Activated T-helper 1 cell treated with anti-CD3 and anti-CD28 coated beads, Interleukin-12 subunit alpha, Interleukin-12 subunit beta, Interleukin-2, Interleukin-4 antibody, amounts not matched to agents 30 ng/mL and 10 ng/mL and 1 ng/mL, durations not matched to agents 14 hours and 24 hours and 36 hours (primary cell): ENCODE measurements around the gene ZC3H11A. TPM values are rescaled to one million over a fixed set of nuclear protein-coding genes. Genes with fewer than 3 reads are reported as not detected.

Experiments
- DNase-seq: peaks from one replicate; pipeline ENCODE4 v3.0.0; 2021; ENCODE audit warnings: low spot score
- H3K27ac Mint-ChIP-seq: one replicate; pipeline ENCODE4 v1.8.0; 2021; ENCODE audit warnings: mild to moderate bottlenecking, mixed read lengths
- H3K27me3 Mint-ChIP-seq: one replicate; pipeline ENCODE4 v1.8.0; 2022; ENCODE audit warnings: mild to moderate bottlenecking, moderate library complexity, mixed read lengths; ENCODE audit not compliant: insufficient read depth
- H3K36me3 Mint-ChIP-seq: one replicate; pipeline ENCODE4 v1.8.0; 2021; ENCODE audit warnings: low read depth, mixed read lengths
- H3K4me1 Mint-ChIP-seq: one replicate; pipeline ENCODE4 v1.8.0; 2021; ENCODE audit warnings: low read depth, mixed read lengths
- H3K4me3 Mint-ChIP-seq: one replicate; pipeline ENCODE4 v1.8.0; 2021; ENCODE audit warnings: mild to moderate bottlenecking, moderate library complexity, mixed read lengths
- H3K9me3 Mint-ChIP-seq: one replicate; pipeline ENCODE4 v1.8.0; 2021; ENCODE audit warnings: mixed read lengths
- intact Hi-C: fragments of 100-400 bp; cut with micrococcal nuclease; formaldehyde crosslinking; loops from one replicate; pipeline ENCODE4 v1.15.1; 2024
- total RNA-seq: library from RNA; stranded (reverse); gene quantifications from 2 replicates; pipeline ENCODE4 v1.2.3, GENCODE V29; 2022

ZC3H11A gene
- total RNA-seq, 1 donor from 2014 or later: 85.0 TPM

DNA sequence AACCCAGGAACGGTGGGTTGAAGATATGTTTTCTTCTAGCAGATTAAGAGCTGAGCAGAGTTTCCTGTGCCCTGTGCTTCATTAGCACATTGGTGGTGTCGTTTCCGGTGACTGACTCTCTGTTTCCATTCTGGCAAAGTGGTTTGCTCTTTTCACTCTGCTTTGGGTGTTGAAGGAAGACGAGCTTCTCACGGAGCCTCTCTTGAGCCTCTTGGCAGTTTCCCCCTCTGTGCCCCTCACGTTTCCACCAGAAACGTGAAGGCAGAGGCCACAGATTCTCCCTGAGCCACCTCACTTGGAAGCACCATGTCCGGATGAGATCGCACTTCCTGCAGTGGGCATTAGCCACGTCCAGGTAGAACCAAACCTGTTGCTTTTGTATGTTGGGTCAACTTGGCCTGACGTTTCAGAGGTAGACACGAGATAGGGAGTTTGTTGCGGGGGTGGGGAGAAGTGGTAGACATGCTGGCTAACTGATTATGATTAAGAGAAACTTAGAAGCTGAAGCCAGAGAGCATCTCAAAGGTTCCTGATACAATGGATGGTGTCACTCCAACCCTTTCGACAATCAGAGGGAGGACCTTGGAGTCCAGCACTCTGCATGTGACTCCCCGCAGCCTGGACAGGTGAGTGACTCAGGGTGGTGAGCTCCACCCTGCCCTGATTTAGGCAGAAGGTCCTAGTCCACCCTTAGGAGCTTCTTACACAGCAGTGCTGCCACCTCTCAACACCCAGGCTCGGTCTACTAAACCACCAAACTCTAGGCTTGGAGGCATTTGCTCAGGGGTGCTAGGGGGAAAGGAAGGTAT, 30.2 kb upstream of the ZC3H11A start, which contains the start of gene LAX1:
Gene LAX1, plus strand, starts transcription at position 155 of the 809 bp plus-strand sequence. Its CDS starts 383 bp downstream, at position 538.
- H3K27ac Mint-ChIP-seq: peak within 1 kb of the TSS; percentile 99
- intact Hi-C loops: loop anchor here (1.0 to 10.0 kb wide), 13 partner anchors 11 to 478 kb away; partner anchors contain the start of genes ATP2B4, SNRPE, ZBED6 and ZC3H11A
- H3K4me1 Mint-ChIP-seq: peaks cover 52% of the 10 kb centered on the region
- peaks cover 12% of the 10 kb centered on the region for H3K36me3 Mint-ChIP-seq
- peak within 1 kb of the TSS; percentile 92 for H3K4me3 Mint-ChIP-seq
- H3K9me3 Mint-ChIP-seq: no peaks in the 10 kb centered on the region
- H3K27me3 Mint-ChIP-seq: no peaks in the 10 kb centered on the region
- DNase-seq: peak; percentile 72

DNA sequence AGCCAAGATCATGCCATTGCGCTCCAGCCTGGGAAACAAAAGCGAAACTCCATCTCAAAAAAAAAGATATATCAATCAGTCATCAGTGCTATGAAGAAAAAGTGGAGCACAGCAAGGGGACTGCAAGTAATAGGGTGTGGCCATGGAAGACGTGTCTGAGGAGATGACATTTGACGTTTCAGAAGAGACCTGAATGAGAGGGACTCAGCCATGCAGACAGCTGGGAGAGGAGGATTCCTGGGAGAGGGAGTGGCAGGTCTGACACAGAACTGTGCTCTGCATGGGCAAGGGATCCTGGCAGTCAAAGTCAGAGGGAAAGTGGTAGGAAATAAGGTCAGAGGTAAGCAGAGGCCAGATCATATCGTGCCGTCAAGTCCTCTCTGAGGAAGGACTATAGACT, 27.2 kb upstream of the ZC3H11A start:
- Mint-ChIP-seq H3K27ac (peak overlapping the region; percentile 33), H3K4me3 (no peak overlapping the region), H3K27me3 (no peaks in the 10 kb centered on the region), H3K36me3 (peaks cover 23% of the 10 kb centered on the region), H3K4me1 (peaks cover 42% of the 10 kb centered on the region), H3K9me3 (no peaks in the 10 kb centered on the region)
- intact Hi-C loops: loop anchor here (5.0 to 10.0 kb wide), 4 partner anchors 36 to 481 kb away; no protein-coding TSS in a partner anchor
- no peak for DNase-seq

DNA sequence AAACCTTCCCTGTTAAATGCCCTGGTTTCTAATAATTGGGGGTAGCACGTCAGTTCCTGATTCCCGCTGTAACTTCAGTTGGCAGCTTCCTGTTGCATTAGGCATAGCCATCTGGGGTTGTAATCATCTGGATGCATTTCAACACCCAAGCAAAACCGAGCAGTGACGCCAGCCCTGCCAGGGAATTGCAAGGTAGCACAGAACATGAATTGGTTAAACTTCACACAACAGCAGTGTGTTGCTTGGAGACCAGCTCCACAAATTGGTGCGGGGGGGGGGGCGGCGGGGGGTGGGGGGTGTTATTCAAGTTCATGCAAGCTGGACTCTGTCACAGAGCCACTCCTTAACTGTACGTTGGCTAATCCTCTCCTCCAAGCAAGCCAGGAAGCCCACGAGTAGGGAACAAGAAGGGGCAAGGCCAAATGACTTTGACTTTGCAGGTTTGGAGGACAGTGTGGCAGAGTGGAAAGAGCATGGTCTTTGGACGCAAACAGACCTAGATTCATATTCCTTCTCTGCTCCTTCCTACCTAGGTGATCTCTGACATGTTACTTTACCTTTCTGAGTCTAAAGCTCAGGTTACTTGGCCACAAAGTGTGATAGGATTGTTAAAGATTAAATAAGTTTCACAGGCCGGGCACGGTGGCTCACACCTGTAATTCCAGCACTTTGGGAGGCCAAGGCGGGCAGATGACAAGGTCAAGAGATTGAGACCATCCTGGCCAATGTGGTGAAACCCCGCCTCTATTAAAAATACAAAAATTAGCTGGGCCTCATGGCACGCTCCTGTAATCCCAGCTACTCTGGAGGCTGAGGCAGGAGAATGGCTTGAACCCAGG, 25.7 kb upstream of the ZC3H11A start:
- Mint-ChIP-seq H3K27ac (no peak overlapping the region), H3K4me3 (no peak overlapping the region), H3K4me1 (peaks cover 27% of the 10 kb centered on the region), H3K9me3 (no peaks in the 10 kb centered on the region), H3K27me3 (no peaks in the 10 kb centered on the region), H3K36me3 (peaks cover 34% of the 10 kb centered on the region)
- intact Hi-C loops: loop anchor here (5.0 to 10.0 kb wide), 4 partner anchors 37 to 482 kb away; no protein-coding TSS in a partner anchor
- DNase-seq: no peak

DNA sequence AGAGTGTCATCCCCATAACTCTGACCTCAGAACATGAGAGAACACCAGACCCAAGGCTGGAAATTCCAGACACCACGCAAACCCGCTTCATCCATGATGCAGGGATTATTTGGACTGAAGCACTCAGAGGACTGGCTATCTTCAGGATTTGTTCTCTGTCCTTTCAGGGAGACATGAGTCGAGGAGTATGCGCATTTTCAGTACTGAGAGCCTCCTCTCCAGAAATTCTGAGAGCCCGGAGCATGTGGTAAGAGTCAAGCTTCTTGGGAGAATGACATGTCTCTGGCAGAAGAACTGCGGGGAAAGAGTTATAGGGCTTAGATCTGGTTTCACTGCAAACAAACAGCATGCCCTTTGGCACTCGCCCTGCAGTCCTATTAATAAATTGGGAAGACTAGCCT, 23.5 kb upstream of the ZC3H11A start:
- Mint-ChIP-seq H3K27ac (no peak overlapping the region), H3K4me3 (no peak overlapping the region), H3K9me3 (no peaks in the 10 kb centered on the region), H3K36me3 (peaks cover 43% of the 10 kb centered on the region), H3K27me3 (no peaks in the 10 kb centered on the region), H3K4me1 (peaks cover 16% of the 10 kb centered on the region)
- DNase-seq: no peak
- intact Hi-C loops: no loop called here

DNA sequence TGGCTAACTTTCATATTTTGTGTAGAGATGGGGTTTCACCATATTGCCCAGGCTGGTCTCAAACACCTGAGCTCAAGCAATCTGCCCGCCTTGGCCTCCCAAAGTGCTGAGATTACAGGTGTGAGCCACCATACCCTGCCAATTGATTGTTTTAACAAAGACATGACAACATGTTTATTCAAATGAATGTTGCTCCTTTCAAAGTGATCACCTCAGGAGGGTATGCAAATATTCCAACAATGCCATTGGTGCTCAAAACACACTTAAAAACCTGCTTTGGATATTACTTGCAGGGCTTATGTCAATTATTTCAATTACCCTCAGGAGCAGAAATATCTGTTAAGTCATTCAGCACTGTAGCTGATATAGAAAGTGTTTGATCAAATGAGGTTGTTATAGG, 22.6 kb upstream of the ZC3H11A start:
- H3K9me3 Mint-ChIP-seq: no peaks in the 10 kb centered on the region
- intact Hi-C loops: no loop called here
- H3K27ac Mint-ChIP-seq: no peak overlapping the region
- H3K4me1 Mint-ChIP-seq: peaks cover 16% of the 10 kb centered on the region
- DNase-seq: no peak
- peaks cover 44% of the 10 kb centered on the region for H3K36me3 Mint-ChIP-seq
- H3K27me3 Mint-ChIP-seq: no peaks in the 10 kb centered on the region
- H3K4me3 Mint-ChIP-seq: no peak overlapping the region

DNA sequence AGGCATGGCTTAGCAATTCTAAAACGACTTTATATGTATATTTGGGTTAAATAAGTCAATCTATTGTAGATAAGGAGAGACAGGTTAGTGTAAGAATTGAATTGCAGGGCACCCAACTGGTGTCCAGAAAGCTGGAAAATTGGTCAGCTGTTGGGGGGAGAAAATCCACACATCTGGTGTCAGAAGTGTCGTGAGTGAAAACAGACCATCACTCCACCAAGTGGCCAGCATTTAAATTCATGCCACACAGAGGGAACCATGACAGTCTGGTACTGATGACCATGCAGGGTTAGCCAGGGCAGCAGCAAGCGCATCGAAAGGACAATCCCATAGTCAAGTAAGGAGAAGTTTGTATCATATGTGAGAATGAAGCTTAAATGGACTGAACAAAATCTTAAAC, 18.8 kb upstream of the ZC3H11A start:
- H3K27me3 Mint-ChIP-seq: no peaks in the 10 kb centered on the region
- intact Hi-C loops: no loop called here
- no peak for DNase-seq
- H3K4me3 Mint-ChIP-seq: no peak overlapping the region
- H3K36me3 Mint-ChIP-seq: peaks cover 24% of the 10 kb centered on the region
- no peaks in the 10 kb centered on the region for H3K9me3 Mint-ChIP-seq
- H3K27ac Mint-ChIP-seq: peak overlapping the region; percentile 0
- H3K4me1 Mint-ChIP-seq: no peaks in the 10 kb centered on the region

DNA sequence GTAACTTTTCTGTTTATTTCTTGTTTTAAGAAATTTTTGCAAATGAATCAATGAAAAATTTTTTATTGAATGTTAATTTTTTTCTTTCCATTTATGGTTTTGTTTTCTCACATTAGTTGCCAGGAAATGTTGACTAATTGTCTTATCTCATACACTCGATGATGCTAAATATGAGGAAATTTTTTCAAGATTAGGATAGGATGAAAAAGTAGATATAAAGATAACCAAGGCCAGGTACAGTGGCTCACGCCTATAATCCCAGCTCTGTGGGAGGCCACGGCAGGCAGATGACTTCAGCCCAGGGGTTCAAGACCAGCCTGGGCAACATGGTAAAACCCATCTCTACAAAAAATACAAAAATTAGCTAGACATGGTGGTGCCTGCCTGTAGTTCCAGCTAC, 17.8 kb upstream of the ZC3H11A start:
- no peak overlapping the region for H3K27ac Mint-ChIP-seq
- no peak for DNase-seq
- no peaks in the 10 kb centered on the region for H3K9me3 Mint-ChIP-seq
- H3K4me3 Mint-ChIP-seq: no peak overlapping the region
- H3K4me1 Mint-ChIP-seq: no peaks in the 10 kb centered on the region
- intact Hi-C loops: no loop called here
- H3K36me3 Mint-ChIP-seq: peaks cover 23% of the 10 kb centered on the region
- no peaks in the 10 kb centered on the region for H3K27me3 Mint-ChIP-seq

DNA sequence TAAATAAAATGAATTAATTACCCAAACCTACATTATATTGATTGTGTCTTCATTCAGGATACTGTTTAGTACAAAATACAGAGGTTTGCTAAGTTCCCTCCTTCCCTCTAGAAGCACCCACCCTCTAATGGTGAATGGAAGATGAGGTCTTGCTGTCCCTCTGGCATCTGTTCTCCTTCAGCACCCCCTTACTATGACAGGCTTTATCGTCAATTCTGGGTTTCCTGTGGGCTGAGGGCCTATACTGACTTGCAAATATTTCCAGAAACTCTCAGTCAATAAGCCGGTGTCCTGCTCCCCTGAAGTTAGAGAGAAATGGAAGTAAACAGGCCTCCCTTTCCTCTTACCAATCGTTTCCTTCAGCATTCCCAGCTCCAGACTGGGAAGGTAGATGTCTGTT, 17.3 kb upstream of the ZC3H11A start:
- H3K27me3 Mint-ChIP-seq: no peaks in the 10 kb centered on the region
- H3K9me3 Mint-ChIP-seq: no peaks in the 10 kb centered on the region
- peaks cover 23% of the 10 kb centered on the region for H3K36me3 Mint-ChIP-seq
- no peak for DNase-seq
- no peaks in the 10 kb centered on the region for H3K4me1 Mint-ChIP-seq
- intact Hi-C loops: no loop called here
- no peak overlapping the region for H3K4me3 Mint-ChIP-seq
- H3K27ac Mint-ChIP-seq: no peak overlapping the region

DNA sequence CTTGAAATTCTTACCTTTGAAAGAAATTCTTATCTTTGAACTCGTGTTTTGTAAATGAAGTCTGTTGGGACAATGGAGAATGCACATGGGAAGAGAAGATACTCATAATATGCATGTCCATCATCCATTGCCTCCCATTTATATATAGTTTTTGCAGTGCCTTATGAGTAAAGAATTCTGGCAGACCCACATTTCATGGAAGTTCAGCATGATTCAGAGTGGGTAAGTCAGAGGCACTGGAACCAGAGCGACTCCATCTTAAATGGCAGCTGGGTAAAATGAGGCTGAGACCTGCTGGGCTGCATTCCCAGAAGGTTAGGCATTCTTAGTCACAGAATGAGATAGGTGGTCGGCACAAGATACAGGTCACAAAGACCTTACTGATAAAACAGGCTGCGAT, 16.6 kb upstream of the ZC3H11A start:
- no peaks in the 10 kb centered on the region for H3K9me3 Mint-ChIP-seq
- no peaks in the 10 kb centered on the region for H3K4me1 Mint-ChIP-seq
- H3K27ac Mint-ChIP-seq: no peak overlapping the region
- H3K36me3 Mint-ChIP-seq: peaks cover 20% of the 10 kb centered on the region
- no peak for DNase-seq
- intact Hi-C loops: no loop called here
- no peaks in the 10 kb centered on the region for H3K27me3 Mint-ChIP-seq
- no peak overlapping the region for H3K4me3 Mint-ChIP-seq

DNA sequence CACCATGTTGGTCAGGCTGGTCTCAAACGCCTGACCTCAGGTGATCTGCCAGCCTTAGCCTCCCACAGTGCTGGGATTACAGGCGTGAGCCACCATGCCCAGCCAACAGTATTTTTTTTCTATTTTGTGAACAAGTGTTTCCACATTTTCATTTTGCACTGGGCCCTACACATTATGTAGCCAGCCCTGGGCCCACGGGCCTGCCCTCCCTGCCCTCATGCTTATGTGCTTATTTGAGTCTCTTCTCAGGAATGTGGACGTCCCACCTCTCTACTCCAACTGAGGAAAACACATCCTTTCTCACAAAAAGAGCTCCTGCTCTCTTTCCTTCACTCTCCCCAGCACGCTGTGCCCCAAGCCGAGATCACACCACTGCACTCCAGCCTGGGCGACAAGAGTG, 13.5 kb upstream of the ZC3H11A start:
- intact Hi-C loops: no loop called here

DNA sequence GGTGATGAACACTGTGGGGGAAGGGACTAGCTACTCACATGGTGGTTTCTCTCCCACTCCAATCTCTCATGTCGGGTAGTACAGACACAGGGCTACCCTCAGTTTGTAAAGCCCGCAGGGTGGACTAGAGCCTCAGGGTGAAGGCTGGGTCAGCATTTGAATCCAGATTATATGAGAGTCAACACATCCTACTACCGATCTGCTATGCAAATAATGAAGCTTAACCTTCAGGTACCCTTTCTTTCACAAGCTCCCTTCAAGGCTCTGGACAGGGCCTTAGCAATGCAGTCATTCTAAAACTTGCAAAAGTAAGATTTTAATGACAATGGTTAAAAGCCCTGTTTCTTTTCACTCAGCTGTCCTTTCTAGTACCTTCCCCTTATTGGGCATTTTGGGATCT, 5.5 kb upstream of the ZC3H11A start:
- Mint-ChIP-seq H3K4me3 (no peak overlapping the region), H3K27me3 (peaks cover 2% of the 10 kb centered on the region), H3K27ac (no peak overlapping the region), H3K4me1 (peaks cover 4% of the 10 kb centered on the region), H3K36me3 (no peaks in the 10 kb centered on the region), H3K9me3 (no peaks in the 10 kb centered on the region)
- DNase-seq: no peak
- intact Hi-C loops: loop anchor here (10.0 kb wide), 5 partner anchors 45 to 1445 kb away; partner anchors contain the start of genes PPFIA4, PPP1R12B and UBE2T

More for the DNA sequence above, 13.5 kb upstream of the ZC3H11A start:
- DNase-seq: no peak
- Mint-ChIP-seq H3K36me3 (no peaks in the 10 kb centered on the region), H3K27me3 (peaks cover 2% of the 10 kb centered on the region), H3K27ac (no peak overlapping the region), H3K4me3 (no peak overlapping the region), H3K4me1 (no peaks in the 10 kb centered on the region), H3K9me3 (no peaks in the 10 kb centered on the region)

DNA sequence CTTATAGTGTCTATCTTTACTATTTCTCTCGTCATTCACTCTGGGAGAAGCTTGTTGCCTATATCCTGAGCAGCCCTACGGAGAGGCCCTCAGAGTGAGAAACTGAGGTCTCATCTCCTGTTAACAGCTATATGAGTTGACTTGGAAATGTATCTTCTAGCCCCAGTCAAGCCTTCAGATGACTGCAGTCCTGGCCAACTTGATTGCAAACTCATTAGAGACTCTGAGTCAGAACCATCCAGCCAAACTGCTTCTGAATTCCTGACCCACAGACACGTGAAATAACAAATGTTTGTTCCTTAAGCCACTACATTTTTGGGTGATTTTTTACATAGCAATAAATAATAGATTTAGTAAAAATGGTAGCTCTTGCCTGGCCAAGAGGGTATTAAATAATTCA, 3.9 kb upstream of the ZC3H11A start:
- Mint-ChIP-seq H3K27me3 (no peaks in the 10 kb centered on the region), H3K27ac (no peak overlapping the region), H3K36me3 (no peaks in the 10 kb centered on the region), H3K9me3 (no peaks in the 10 kb centered on the region), H3K4me3 (no peak overlapping the region), H3K4me1 (peaks cover 10% of the 10 kb centered on the region)
- intact Hi-C loops: loop anchor here (10.0 kb wide), 5 partner anchors 47 to 1447 kb away; partner anchors contain the start of genes PPFIA4, PPP1R12B and UBE2T
- no peak for DNase-seq

DNA sequence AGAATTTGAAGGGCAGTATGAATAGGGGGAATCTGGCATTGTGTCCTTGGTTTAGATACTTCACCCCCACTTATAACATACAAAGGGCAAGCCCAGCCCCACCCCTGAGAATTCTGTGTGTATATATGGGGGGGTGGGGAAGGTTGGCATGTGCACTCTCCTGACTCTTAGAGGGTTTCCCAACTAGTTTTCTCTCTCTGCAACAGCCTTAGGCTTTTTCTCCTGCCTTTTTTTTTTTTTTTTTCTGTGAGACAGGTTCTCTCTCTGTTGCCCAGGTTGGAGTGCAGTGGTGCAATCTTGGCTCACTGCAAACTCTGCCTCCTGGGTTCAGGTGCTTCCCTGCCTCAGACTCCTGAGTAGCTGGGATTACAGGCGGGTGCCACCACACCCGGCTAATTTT, 2.9 kb upstream of the ZC3H11A start:
- intact Hi-C loops: loop anchor here (10.0 kb wide), 5 partner anchors 48 to 1448 kb away; partner anchors contain the start of genes PPFIA4, PPP1R12B and UBE2T
- H3K27me3 Mint-ChIP-seq: no peaks in the 10 kb centered on the region
- no peaks in the 10 kb centered on the region for H3K9me3 Mint-ChIP-seq
- peaks cover 18% of the 10 kb centered on the region for H3K4me1 Mint-ChIP-seq
- peaks cover 7% of the 10 kb centered on the region for H3K36me3 Mint-ChIP-seq
- no peak overlapping the region for H3K27ac Mint-ChIP-seq
- DNase-seq: no peak
- no peak overlapping the region for H3K4me3 Mint-ChIP-seq
